GM10847 (cell line): ENCODE data around the gene FYCO1.

Experiments used
- POLR2A ChIP-seq: IDR thresholded peaks from 2 replicates; pipeline ENCODE4 v1.6.1; 2011; ENCODE audit not compliant: insufficient read length; ENCODE audit errors: extremely low read depth

The FYCO1 gene

GRCh38 chr3:46020766-46021510 is 25.3 kb upstream of the FYCO1 start:
- no peak for TF ChIP-seq POLR2A

DNA sequence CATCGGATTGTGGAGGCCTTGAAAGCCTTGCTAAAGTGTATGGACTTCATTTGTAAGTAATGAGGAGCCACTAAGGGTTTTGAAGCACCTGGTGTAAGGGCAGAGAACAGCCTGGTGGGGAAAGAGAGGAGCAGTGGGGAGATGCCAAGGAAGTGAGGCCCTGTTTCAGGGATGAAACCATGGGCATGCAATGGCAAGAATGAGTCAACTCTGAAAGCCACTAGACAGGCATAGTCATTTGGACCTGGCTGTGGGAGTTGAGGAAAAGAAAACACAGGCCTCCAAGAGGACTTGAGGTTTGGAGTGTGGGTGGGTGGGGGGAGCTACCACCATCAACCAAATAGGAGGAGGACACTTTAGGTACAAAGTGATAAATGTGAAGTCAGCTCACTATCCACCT is 24.1 kb upstream of the FYCO1 start:
- TF ChIP-seq POLR2A = no peak

DNA sequence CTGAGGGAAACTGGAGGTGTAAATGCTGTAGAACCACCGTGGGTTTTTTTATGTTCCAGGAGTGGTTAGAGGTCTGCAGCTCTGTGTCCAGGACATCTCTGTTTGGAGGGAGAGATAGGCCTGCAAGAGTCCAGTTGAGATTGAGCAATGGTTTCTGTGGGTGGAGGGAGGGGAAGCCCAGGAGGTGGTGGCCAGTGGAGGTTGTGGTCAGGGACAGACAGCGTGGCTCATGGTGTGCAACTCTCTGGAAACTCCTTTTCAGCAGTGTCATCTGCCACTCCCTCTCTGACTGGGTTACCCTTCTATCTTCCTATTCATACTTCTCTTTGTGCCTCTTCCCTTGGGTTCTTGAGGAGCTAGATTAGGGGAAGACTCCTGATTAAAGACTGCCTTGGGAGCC is 22.1 kb upstream of the FYCO1 start:
- no peak for TF ChIP-seq POLR2A

DNA sequence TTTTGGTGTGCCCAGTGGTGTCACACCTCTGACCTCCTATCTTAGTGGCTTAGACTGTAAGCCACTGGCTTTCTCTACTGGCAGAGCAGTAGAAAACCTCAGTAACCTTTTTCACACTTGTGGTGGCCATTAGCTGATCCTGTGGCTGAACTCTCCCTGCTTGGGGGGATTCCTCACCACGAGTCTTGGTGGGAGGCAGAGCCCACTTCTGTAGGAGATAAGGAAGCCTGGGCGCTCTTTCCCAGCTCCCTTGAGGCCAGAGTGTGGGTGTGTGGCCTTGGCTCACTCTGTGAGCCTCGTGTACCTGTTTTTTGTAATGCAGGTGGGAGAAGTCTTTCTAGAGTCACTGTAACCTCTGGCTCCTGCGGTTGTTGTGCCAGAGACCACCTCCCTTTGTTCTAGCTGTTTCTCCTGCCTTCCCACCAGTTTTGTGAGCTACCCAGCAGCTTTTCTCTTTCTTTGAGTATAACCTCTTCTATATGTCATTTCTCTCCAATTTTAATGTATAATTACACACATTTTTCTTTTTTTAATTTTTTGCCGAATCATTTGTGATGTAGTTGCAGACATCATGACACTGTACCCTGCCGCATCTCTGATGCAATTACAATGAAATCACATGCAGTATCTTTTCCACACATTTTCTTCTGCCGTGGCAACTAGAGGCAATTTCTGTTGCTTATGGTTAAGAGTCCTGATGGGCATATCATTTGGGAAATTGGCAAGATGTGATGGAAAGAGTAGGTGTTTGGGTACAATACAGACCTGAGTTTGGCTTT is 17.9 kb upstream of the FYCO1 start:
- no peak for TF ChIP-seq POLR2A

GRCh38 chr3:46012246-46012645 is 16.6 kb upstream of the FYCO1 start:
- TF ChIP-seq POLR2A = no peak

- TF ChIP-seq POLR2A = no peak
These were observed 15.0 kb upstream of the FYCO1 start for GRCh38 chr3:46010519-46011113.

DNA sequence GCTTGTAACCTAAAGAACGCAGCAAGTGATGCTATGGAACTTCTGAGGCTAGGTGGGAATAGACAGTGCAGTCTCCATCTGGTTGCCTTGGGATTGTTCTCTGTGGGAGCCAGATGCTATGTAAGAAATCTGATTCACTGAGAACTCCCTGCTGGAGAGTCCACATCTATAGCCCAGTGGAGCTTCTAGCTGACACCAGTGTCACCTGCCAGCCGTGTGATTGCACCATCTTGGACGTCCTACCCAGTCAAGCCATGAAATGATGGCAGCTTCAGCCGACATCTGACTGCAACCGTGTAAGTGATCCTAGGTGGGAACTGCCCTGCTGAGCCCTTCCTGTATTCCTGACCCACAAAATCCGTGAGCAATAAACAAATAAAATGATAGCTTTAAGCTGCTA is 12.4 kb upstream of the FYCO1 start:
- no peak for TF ChIP-seq POLR2A

DNA sequence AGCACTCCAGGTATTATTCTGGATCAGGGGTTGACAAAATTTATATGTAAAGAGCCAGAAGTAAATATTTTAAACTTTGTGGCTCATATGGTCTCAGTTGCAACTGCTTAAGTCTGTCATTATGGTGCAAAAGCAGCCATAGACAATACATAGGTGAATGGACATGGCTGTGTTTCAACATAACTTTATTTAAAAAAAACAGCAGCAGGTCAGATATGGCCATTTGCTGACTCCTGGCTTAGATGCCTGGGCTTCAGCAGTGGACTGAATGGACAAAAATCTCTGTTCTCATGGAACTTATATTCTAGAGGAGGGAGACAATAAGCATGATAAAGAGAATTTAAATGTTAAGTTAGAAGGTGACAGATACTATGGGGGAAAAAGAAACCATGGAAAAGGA is 11.7 kb upstream of the FYCO1 start:
- no peak for TF ChIP-seq POLR2A

DNA sequence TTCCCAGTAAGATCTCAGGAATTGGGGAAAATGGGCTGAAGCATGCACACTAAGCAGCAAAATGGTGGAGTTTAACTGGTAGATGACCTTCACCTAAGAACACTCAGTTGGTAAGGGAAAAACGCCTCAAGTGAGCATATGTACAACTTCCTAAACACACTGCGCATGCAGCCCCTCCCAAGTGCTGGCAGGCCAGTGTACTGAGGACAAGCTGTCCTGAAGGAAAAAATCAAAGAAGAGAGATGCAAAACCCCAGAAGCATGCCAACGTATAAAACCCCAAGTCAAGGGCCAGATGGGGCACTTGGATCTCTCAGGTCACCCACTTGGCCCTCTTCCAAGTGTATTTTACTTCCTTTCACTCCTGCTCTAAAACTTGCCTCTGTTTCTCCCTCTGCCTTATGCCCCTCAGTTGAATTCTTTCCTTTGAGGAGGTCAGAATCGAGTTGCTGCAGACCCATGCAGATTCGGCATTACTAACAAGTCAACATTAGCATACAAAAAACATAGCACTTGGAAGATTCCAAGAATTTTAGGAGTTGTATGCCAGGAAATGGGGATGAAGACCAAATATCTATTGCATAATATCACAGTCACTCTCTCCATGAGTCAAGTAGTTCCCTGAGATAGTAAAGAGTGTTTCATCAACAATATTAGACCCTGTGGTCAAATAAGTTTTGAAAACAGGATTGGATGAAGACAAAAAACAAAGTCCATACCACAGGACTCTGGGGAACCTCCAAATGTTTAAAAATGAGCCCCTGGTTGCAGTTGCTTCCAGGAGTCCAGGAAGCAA is 10.8 kb upstream of the FYCO1 start:
- TF ChIP-seq POLR2A = no peak

DNA sequence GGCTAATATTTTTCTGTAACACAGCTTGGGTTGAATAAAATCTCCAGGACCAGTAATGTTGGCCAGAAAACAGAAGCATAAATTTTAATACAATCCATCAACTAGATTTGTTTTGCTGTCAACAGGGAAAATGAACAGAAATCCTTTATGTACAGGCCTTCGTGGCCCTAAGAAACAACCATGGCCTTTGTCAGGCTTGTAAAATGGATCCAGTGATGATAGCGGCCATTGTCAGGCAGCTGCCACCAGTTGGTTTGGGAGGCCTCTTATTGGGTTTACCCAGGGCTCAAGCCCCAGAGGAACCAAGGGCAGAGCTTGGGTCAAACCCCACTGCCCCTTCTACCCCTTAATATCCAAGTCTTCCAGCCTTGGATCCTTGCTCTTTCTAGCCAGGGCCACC is 5.6 kb upstream of the FYCO1 start:
- no peak for TF ChIP-seq POLR2A

- no peak for TF ChIP-seq POLR2A
These were observed 2.3 kb upstream of the FYCO1 start for GRCh38 chr3:45997942-45998341.

DNA sequence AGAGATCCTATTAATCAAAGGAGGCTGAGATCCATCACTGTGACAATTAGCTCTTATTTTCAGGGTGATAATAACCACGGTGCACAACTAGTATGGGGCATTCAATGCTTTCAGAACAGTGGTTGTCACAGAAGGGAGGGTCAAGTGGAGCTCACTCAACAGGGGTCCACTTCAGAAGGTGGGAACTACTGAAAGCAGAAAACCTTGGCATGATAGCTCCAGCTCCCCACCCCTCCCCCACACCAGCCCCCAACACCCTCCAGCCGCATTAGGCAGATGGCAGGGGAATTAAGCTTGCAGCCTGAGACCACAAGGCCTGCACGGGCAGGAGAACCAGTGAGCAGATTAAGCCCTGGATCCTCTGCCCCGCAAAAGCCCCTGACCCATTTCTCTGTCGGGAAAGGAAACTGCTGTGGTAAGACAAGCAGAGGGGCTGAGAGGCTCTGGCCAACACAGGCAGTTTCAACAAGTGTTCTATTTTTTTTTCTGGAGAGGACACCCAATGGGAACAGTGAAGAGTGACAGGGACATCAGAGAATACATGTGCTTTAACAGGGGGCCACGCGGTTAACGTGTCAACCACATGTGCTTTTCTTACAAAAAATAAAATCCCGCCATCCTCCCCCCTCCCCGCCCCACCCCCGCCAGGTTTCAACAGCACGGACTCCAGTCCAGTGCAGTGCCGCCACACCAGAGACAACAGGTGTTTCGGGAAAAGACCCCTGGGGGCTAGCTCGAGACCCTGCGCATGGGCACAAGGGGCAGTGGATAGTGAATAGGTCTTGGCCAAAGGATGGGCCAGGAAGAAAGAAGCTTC is 997 bp downstream of the FYCO1 start:
- no peak for TF ChIP-seq POLR2A

DNA sequence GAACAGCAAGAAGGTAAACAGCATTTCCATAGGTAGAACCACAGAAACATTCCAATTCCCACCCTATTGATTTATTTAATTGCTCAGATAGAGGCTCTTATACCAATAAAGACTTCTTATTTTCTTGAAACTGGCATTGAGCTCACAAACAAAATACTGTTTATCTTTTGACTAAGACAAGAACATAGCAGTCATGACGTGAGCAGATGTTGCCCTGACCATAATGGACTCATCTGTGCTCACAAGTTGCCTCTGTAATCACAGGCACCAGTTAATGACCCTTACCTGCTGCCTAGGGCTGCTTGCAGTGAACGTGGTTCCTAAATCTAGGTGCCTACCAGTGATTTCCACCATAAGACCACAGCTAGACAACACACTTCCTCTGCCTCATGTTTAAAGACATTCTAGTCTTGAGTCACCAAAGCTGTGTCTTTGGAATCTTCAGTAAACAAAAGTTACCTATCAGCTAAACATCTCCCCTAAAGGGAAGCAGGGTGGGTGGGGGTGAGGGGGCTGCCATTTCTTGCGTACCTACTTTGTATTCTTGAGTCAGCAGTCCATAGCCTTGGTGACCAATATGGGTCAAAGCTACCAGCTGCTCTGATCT is 2.1 kb downstream of the FYCO1 start:
- no peak for TF ChIP-seq POLR2A

- no peak for TF ChIP-seq POLR2A
These were observed 2.8 kb downstream of the FYCO1 start for GRCh38 chr3:45992821-45993221.

GRCh38 chr3:45992133-45992729 is 3.4 kb downstream of the FYCO1 start:
- no peak for TF ChIP-seq POLR2A
